ENCODE results near the gene PPP4R4. TPM values are rescaled to one million over a fixed set of nuclear protein-coding genes. Genes with fewer than 3 reads are reported as not detected.
A peak's percentile ranks its signal among the peaks of the same experiment; 100 is the strongest.
"Not testable (repeated sequence)": the region's sequence is repeated elsewhere in the genome, so short reads cannot be mapped to it uniquely, and the experiment has no call there.

The PPP4R4 gene
- total RNA-seq, 1 experiment from 2014 or later: 3.9 TPM

DNA sequence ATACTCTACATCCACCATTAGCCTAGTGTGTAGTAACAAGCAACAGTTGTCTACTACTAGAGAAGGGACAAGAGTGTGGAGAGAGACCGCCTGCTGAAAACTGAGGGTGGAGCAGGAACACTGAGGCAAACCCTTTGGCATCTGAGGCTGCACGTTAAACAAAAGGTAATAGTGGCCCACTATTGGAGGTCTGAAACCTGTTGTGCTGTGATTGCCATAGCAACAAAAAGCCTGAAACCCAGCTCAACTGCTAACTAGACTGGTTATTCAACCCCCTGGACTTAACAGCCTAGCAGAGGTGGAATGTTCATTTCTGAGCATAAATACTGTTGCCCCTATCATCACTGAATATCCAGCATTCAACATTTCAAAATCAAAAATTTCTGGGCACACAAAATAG lies 43.0 kb downstream of the PPP4R4 start:
- H2AFZ ChIP-seq (ENCODE audit: low read length): no peak overlapping the region
- no peak overlapping the region for H2AK5ac ChIP-seq (ENCODE audit: insufficient read length, low read length)
- no peaks in the 10 kb centered on the region for H4K20me1 ChIP-seq (ENCODE audit: control insufficient read depth, insufficient read depth, insufficient read length)
- H2BK120ac ChIP-seq (ENCODE audit: low read depth, low read length, poor library complexity, severe bottlenecking): no peak overlapping the region
- no peak overlapping the region for H3K23ac ChIP-seq (ENCODE audit: insufficient read length, low read depth, low read length)
- no peaks in the 10 kb centered on the region for H3K23me2 ChIP-seq (ENCODE audit: insufficient read length, low read depth, low read length, poor library complexity, severe bottlenecking)
- H3K56ac ChIP-seq (ENCODE audit: insufficient read length, low read depth, low read length): no peak overlapping the region
- no peak overlapping the region for H3K27ac ChIP-seq (ENCODE audit: insufficient read length, low read depth, low read length)
- H3K27me3 ChIP-seq (ENCODE audit: insufficient read depth, low read length): no peaks in the 10 kb centered on the region
- no peak overlapping the region for H3K27ac Mint-ChIP-seq
- peaks cover 8% of the 10 kb centered on the region in 2 experiments for H3K4me1 Mint-ChIP-seq
- no peak overlapping the region for H3K4ac ChIP-seq (ENCODE audit: low read depth, low read length)
- no peak overlapping the region for H2BK12ac ChIP-seq (ENCODE audit: insufficient read length, low read depth, low read length)
- no peaks in the 10 kb centered on the region for H3K79me1 ChIP-seq (ENCODE audit: insufficient read depth, low read depth, low read length, poor library complexity, severe bottlenecking)
- no peaks in the 10 kb centered on the region for H3K4me1 ChIP-seq (ENCODE audit: insufficient read depth, low read length)
- no peak overlapping the region for H3K4me2 ChIP-seq (ENCODE audit: insufficient read depth, insufficient read length, low read length)
- H3K27me3 Mint-ChIP-seq (ENCODE audit: low read depth): no peaks in the 10 kb centered on the region
- no peak overlapping the region for H4K91ac ChIP-seq (ENCODE audit: insufficient read length, low read depth, low read length)
- H2BK20ac ChIP-seq (ENCODE audit: low read depth, low read length, poor library complexity, severe bottlenecking): no peak overlapping the region
- no peak overlapping the region for H3K18ac ChIP-seq (ENCODE audit: insufficient read length, low read depth, low read length)
- no CpG with 5 or more reads among the region's 2 CpGs for WGBS (ENCODE audit: extremely low coverage, insufficient read length, low lambda C conversion rate)
- H3K4me3 Mint-ChIP-seq: no peak overlapping the region
- no peaks in the 10 kb centered on the region for H3K79me2 ChIP-seq (ENCODE audit: insufficient read depth, low read length)
- TF ChIP-seq, protein P1, sequence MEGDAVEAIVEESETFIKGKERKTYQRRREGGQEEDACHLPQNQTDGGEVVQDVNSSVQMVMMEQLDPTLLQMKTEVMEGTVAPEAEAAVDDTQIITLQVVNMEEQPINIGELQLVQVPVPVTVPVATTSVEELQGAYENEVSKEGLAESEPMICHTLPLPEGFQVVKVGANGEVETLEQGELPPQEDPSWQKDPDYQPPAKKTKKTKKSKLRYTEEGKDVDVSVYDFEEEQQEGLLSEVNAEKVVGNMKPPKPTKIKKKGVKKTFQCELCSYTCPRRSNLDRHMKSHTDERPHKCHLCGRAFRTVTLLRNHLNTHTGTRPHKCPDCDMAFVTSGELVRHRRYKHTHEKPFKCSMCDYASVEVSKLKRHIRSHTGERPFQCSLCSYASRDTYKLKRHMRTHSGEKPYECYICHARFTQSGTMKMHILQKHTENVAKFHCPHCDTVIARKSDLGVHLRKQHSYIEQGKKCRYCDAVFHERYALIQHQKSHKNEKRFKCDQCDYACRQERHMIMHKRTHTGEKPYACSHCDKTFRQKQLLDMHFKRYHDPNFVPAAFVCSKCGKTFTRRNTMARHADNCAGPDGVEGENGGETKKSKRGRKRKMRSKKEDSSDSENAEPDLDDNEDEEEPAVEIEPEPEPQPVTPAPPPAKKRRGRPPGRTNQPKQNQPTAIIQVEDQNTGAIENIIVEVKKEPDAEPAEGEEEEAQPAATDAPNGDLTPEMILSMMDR (conservative IDR thresholded peaks at IDR 0.05): no peak
- DNase-seq: no peak
- H2BK15ac ChIP-seq (ENCODE audit: low read depth, low read length): no peak overlapping the region
- peak overlapping the region; percentile 26; the same call in 1 of the 2 replicates for H3K14ac ChIP-seq (ENCODE audit: insufficient read depth, low read length)
- H3K9ac ChIP-seq (ENCODE audit: extremely low read depth, insufficient read length, low read length): no peak overlapping the region
- H4K5ac ChIP-seq (ENCODE audit: insufficient read length, low read depth, low read length): no peak overlapping the region
- peaks cover 5% of the 10 kb centered on the region for H3K9me3 ChIP-seq (ENCODE audit: control insufficient read depth, low read depth, low read length)
- no peak overlapping the region for H4K8ac ChIP-seq (replicated peaks; ENCODE audit: insufficient read length, low read depth, low read length)
- H3K36me3 Mint-ChIP-seq (ENCODE audit: insufficient read depth in 1 of 3, low read depth in 3 of 3): peaks cover 7 to 18% (median 16%) of the 10 kb centered on the region in 3 experiments
- no peak overlapping the region for H3T11ph ChIP-seq (ENCODE audit: low read length)
- no peak overlapping the region for H2BK5ac ChIP-seq (ENCODE audit: insufficient read length, low read length)
- H3K9me3 Mint-ChIP-seq: peaks cover 5 to 9% of the 10 kb centered on the region in 2 experiments; a peak in 4 of 5 replicates

DNA sequence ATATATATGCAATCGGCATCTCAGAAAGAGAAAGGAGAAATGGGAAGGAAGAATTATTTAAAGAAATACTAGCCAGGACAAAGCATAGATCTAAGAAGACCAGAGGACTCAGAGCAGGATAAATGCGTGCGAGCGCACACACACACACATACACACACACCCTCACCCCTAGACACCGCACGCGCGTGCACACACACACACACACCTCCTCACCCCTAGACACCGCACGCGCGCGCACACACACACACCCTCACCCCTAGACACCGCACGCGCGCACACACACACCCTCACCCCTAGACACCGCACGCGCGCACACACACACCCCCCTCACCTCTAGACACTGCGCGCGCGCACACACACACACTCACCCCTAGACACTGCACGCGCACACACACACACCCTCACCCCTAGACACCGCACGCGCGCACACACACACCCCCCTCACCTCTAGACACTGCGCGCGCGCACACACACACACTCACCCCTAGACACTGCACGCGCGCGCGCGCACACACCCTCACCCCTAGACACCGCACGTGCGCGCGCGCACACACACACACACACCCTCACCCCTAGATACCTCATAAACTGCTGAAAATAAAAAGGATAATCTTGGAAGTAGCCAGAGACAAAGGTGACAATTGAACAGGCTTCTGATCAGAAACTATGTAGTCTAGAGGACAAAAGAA lies 44.2 kb downstream of the PPP4R4 start:
- not testable (repeated sequence) for H3K4ac ChIP-seq (ENCODE audit: low read depth, low read length); H2BK20ac ChIP-seq (ENCODE audit: low read depth, low read length, poor library complexity, severe bottlenecking); H3K27me3 ChIP-seq (ENCODE audit: insufficient read depth, low read length); H3K9me3 ChIP-seq (ENCODE audit: control insufficient read depth, low read depth, low read length); H3K56ac ChIP-seq (ENCODE audit: insufficient read length, low read depth, low read length); H3K9ac ChIP-seq (ENCODE audit: extremely low read depth, insufficient read length, low read length); H3K23ac ChIP-seq (ENCODE audit: insufficient read length, low read depth, low read length); H4K91ac ChIP-seq (ENCODE audit: insufficient read length, low read depth, low read length); H3K79me2 ChIP-seq (ENCODE audit: insufficient read depth, low read length); H2AK5ac ChIP-seq (ENCODE audit: insufficient read length, low read length); H3K27ac ChIP-seq (ENCODE audit: insufficient read length, low read depth, low read length); H2BK5ac ChIP-seq (ENCODE audit: insufficient read length, low read length); H3K4me1 ChIP-seq (ENCODE audit: insufficient read depth, low read length); H2AFZ ChIP-seq (ENCODE audit: low read length); H3K14ac ChIP-seq (ENCODE audit: insufficient read depth, low read length); H3K18ac ChIP-seq (ENCODE audit: insufficient read length, low read depth, low read length); H3K23me2 ChIP-seq (ENCODE audit: insufficient read length, low read depth, low read length, poor library complexity, severe bottlenecking); H4K5ac ChIP-seq (ENCODE audit: insufficient read length, low read depth, low read length); H2BK15ac ChIP-seq (ENCODE audit: low read depth, low read length); H3K4me3 Mint-ChIP-seq; DNase-seq; H3K27me3 Mint-ChIP-seq (ENCODE audit: low read depth); H4K8ac ChIP-seq (replicated peaks; ENCODE audit: insufficient read length, low read depth, low read length); H3K4me2 ChIP-seq (ENCODE audit: insufficient read depth, insufficient read length, low read length); H2BK120ac ChIP-seq (ENCODE audit: low read depth, low read length, poor library complexity, severe bottlenecking); H3T11ph ChIP-seq (ENCODE audit: low read length); H3K79me1 ChIP-seq (ENCODE audit: insufficient read depth, low read depth, low read length, poor library complexity, severe bottlenecking); H4K20me1 ChIP-seq (ENCODE audit: control insufficient read depth, insufficient read depth, insufficient read length); H3K9me3 Mint-ChIP-seq; H3K4me1 Mint-ChIP-seq; H2BK12ac ChIP-seq (ENCODE audit: insufficient read length, low read depth, low read length)
- peak overlapping the region in 1 of 3 experiments; percentile 48; a peak in 2 of 7 replicates for H3K27ac Mint-ChIP-seq
- WGBS (ENCODE audit: extremely low coverage, insufficient read length, low lambda C conversion rate): no CpG with 5 or more reads among the region's 47 CpGs
- H3K36me3 Mint-ChIP-seq (ENCODE audit: insufficient read depth in 1 of 3, low read depth in 3 of 3): peaks cover 7 to 13% (median 12%) of the 10 kb centered on the region in 3 experiments
